Naive thymus-derived CD4-positive, alpha-beta T cell (primary cell): ENCODE data around the gene CEP85. TPM values are rescaled to one million over a fixed set of nuclear protein-coding genes. Genes with fewer than 3 reads are reported as not detected.

Experiments used
- ATAC-seq: fragments of 150-1000 bp; cut with Tn5 transposase; 2 replicates; pipeline ENCODE4 v1.10.0; 2021; ENCODE audit warnings: mild to moderate bottlenecking, moderate library complexity
- CTCF ChIA-PET: fragments of 350-600 bp; sonication (Branson Sonifier 250); formaldehyde crosslinking; loops from one replicate; lab custom pipeline; 2021; ENCODE audit warnings: antibody characterized with exemption; lab: Charles Lee
- POLR2A ChIA-PET: fragments of 350-600 bp; sonication (Branson Sonifier 250); formaldehyde crosslinking; loops from one replicate; lab custom pipeline; 2021; ENCODE audit warnings: antibody characterized with exemption, inconsistent platforms; lab: Charles Lee
- DNase-seq, 9 donors: peaks; one replicate each; pipeline versions ENCODE4 v3.0.0 to v3.0.0-alpha.2; 2020 to 2022; ENCODE audit warnings: mixed read lengths in 1 of 9
- H3K27ac ChIP-seq: one replicate; pipeline ENCODE4 v1.7.0; 2013; ENCODE audit warnings: mild to moderate bottlenecking, low read depth, low read length, moderate library complexity
- H3K27me3 ChIP-seq, 2 donors: one replicate each; pipeline ENCODE4 v1.7.0; 2013; ENCODE audit warnings: low read length in 2 of 2, mild to moderate bottlenecking in 2 of 2, moderate library complexity in 2 of 2; ENCODE audit not compliant: control insufficient read depth in 2 of 2, insufficient read depth in 2 of 2
- H3K36me3 ChIP-seq, 3 experiments: 1 replicate in 2 of 3; 2 replicates in 1 of 3; pipeline ENCODE4 v1.7.0; 2013; ENCODE audit warnings: low read length in 3 of 3, mild to moderate bottlenecking in 3 of 3, moderate library complexity in 1 of 3; ENCODE audit not compliant: insufficient read depth in 3 of 3, control insufficient read depth in 2 of 3
- H3K4me1 ChIP-seq, 2 donors: one replicate each; pipeline ENCODE4 v1.7.0; 2013; ENCODE audit warnings: low read length in 2 of 2, mild to moderate bottlenecking in 2 of 2, moderate library complexity in 1 of 2; ENCODE audit not compliant: control insufficient read depth in 2 of 2, insufficient read depth in 2 of 2
- H3K4me3 ChIP-seq: 2 replicates; pipeline ENCODE4 v1.7.0; 2013; ENCODE audit warnings: mild to moderate bottlenecking, low read length
- H3K9me3 ChIP-seq, 3 experiments: 1 replicate in 2 of 3; 2 replicates in 1 of 3; pipeline ENCODE4 v1.7.0; 2013; ENCODE audit warnings: low read length in 3 of 3; ENCODE audit not compliant: control insufficient read depth in 2 of 3
- H3K27ac Mint-ChIP-seq, 9 donors: one replicate each; pipeline ENCODE4 v1.8.0; 2020 to 2022; ENCODE audit warnings: mixed read lengths in 9 of 9, mild to moderate bottlenecking in 8 of 9, moderate library complexity in 5 of 9, inconsistent platforms in 2 of 9
- H3K27me3 Mint-ChIP-seq, 5 donors: one replicate each; pipeline ENCODE4 v1.8.0; 2021 to 2022; ENCODE audit warnings: mixed read lengths in 5 of 5, mild to moderate bottlenecking in 1 of 5
- H3K36me3 Mint-ChIP-seq, 5 donors: one replicate each; pipeline ENCODE4 v1.8.0; 2020 to 2022; ENCODE audit warnings: mixed read lengths in 5 of 5, mild to moderate bottlenecking in 3 of 5, inconsistent platforms in 1 of 5
- H3K4me1 Mint-ChIP-seq, 7 donors: one replicate each; pipeline ENCODE4 v1.8.0; 2020 to 2022; ENCODE audit warnings: mixed read lengths in 7 of 7, mild to moderate bottlenecking in 3 of 7, inconsistent platforms in 1 of 7
- H3K4me3 Mint-ChIP-seq, 10 donors: one replicate each; pipeline ENCODE4 v1.8.0; 2020 to 2022; ENCODE audit warnings: mild to moderate bottlenecking in 10 of 10, mixed read lengths in 10 of 10, moderate library complexity in 6 of 10, inconsistent platforms in 2 of 10
- H3K9me3 Mint-ChIP-seq, 11 donors: one replicate each; pipeline ENCODE4 v1.8.0; 2020 to 2022; ENCODE audit warnings: mixed read lengths in 11 of 11, mild to moderate bottlenecking in 4 of 11, inconsistent platforms in 1 of 11, moderate library complexity in 1 of 11
- intact Hi-C, 2 donors: fragments of 100-400 bp; cut with micrococcal nuclease; formaldehyde crosslinking; loops; one replicate each; pipeline ENCODE4 v1.15.1; 2023
- polyA plus RNA-seq, 2 donors: library from polyadenylated mRNA; unstranded; fragments of 300-500 nt; fragmentation: Illumina TruSeq; gene quantifications; one replicate each; pipeline ENCODE4 v1.2.3, GENCODE V29; 2021
- total RNA-seq, 6 experiments: library from RNA in 5 of 6; stranded (reverse) in 5 of 6; gene quantifications; 1 replicate in 5 of 6; 2 replicates in 1 of 6; pipeline ENCODE4 v1.2.3 and lab custom pipeline; 2021 to 2026

The CEP85 gene
- total and polyA plus RNA-seq, 7 experiments from 2014 or later, result 5.4 to 34.8 (median 18.1) TPM

GRCh38 chr1:26274801-26275425, 40.9 kb downstream of the CEP85 start:
- ATAC-seq, result peak; percentile 45
- peaks cover 4 to 42% (median 11%) of the 10 kb centered on the region in 5 donors for H3K36me3 Mint-ChIP-seq
- H3K9me3 ChIP-seq, result no peaks in the 10 kb centered on the region
- no peak overlapping the region for H3K4me3 ChIP-seq
- peaks cover 0 to 38% (median 0%) of the 10 kb centered on the region in 3 experiments for H3K36me3 ChIP-seq
- no peak overlapping the region for H3K27ac ChIP-seq
- no peak for DNase-seq
- peak overlapping the region in 5 of 9 donors; percentile 29 to 89 (median 83) for H3K27ac Mint-ChIP-seq
- no peaks in the 10 kb centered on the region for H3K27me3 ChIP-seq
- ChIA-PET CTCF (interaction anchor here (0.6 to 17.9 kb wide), 18 partner anchors 10 to 428 kb away, joined by 3 to 541 read pairs (median 5); partner anchors contain the start of genes CD52, CEP85, UBXN11 and ZNF683), POLR2A (interaction anchor here (0.7 to 26.8 kb wide), 6 partner anchors 14 to 141 kb away, joined by 3 to 1967 read pairs (median 5); partner anchors contain the start of genes CD52, CEP85 and UBXN11)
- peaks cover 41 to 43% of the 10 kb centered on the region in 2 donors for H3K4me1 ChIP-seq
- intact Hi-C loops, result loop anchor here (1.0 to 5.0 kb wide), 11 partner anchors 14 to 163 kb away; partner anchors contain the start of genes CEP85 (in 2 of the 2) and PDIK1L (in 1 of the 2)
- H3K9me3 Mint-ChIP-seq, result no peaks in the 10 kb centered on the region
- no peaks in the 10 kb centered on the region for H3K27me3 Mint-ChIP-seq
- no peak overlapping the region for H3K4me3 Mint-ChIP-seq
- H3K4me1 Mint-ChIP-seq, result peaks cover 29 to 53% (median 37%) of the 10 kb centered on the region in 7 donors

GRCh38 chr1:26275580-26276431, 41.8 kb downstream of the CEP85 start:
- peak; percentile 71 for ATAC-seq
- intact Hi-C loops, result loop anchor here (1.0 to 5.0 kb wide), 13 partner anchors 8 to 194 kb away; partner anchors contain the start of genes CEP85 (in 2 of the 2) and PDIK1L (in 1 of the 2)
- peak overlapping the region; percentile 67 to 97 (median 93) for H3K27ac Mint-ChIP-seq

GRCh38 chr1:26276432-26276838, 42.4 kb downstream of the CEP85 start:
- ATAC-seq, result no peak
- H3K36me3 ChIP-seq, result peaks cover 0 to 24% (median 4%) of the 10 kb centered on the region in 3 experiments
- intact Hi-C loops, result loop anchor here (1.0 to 5.0 kb wide), 5 partner anchors 8 to 194 kb away; partner anchors contain the start of gene PDIK1L (in 1 of the 2)
- Mint-ChIP-seq H3K27me3 (no peaks in the 10 kb centered on the region), H3K4me3 (peak overlapping the region in 8 of 10 donors; percentile 15 to 75 (median 42)), H3K36me3 (peaks cover 3 to 45% (median 13%) of the 10 kb centered on the region in 5 donors), H3K4me1 (peaks cover 36 to 62% (median 44%) of the 10 kb centered on the region in 7 donors), H3K9me3 (no peaks in the 10 kb centered on the region), H3K27ac (peak overlapping the region; percentile 67 to 97 (median 89))
- peaks cover 48 to 52% of the 10 kb centered on the region in 2 donors for H3K4me1 ChIP-seq
- ChIA-PET CTCF (interaction anchor here (0.5 to 17.9 kb wide), 18 partner anchors 9 to 162 kb away, joined by 3 to 541 read pairs (median 6); partner anchors contain the start of genes CD52, CEP85, UBXN11 and ZNF683), POLR2A (interaction anchor here (0.9 to 26.8 kb wide), 5 partner anchors 12 to 156 kb away, joined by 3 to 1967 read pairs (median 3); partner anchors contain the start of genes CD52, DHDDS and UBXN11)
- H3K27ac ChIP-seq, result peak overlapping the region; percentile 86
- no peak for DNase-seq
- H3K4me3 ChIP-seq, result peak overlapping the region; percentile 13
- no peaks in the 10 kb centered on the region for H3K27me3 ChIP-seq
- no peaks in the 10 kb centered on the region for H3K9me3 ChIP-seq

More at GRCh38 chr1:26275580-26276431, 41.8 kb downstream of the CEP85 start:
- peaks cover 0 to 29% (median 4%) of the 10 kb centered on the region in 3 experiments for H3K36me3 ChIP-seq
- H3K27ac ChIP-seq, result peak overlapping the region; percentile 86
- peaks cover 29 to 56% (median 38%) of the 10 kb centered on the region in 7 donors for H3K4me1 Mint-ChIP-seq
- H3K9me3 Mint-ChIP-seq, result no peaks in the 10 kb centered on the region
- H3K4me1 ChIP-seq, result peaks cover 41 to 46% of the 10 kb centered on the region in 2 donors
- H3K27me3 ChIP-seq, result no peaks in the 10 kb centered on the region
- H3K36me3 Mint-ChIP-seq, result peaks cover 4 to 42% (median 8%) of the 10 kb centered on the region in 5 donors
- peak; percentile 60 to 76 (median 70) for DNase-seq
- ChIA-PET CTCF (interaction anchor here (0.5 to 17.9 kb wide), 22 partner anchors 9 to 429 kb away, joined by 3 to 541 read pairs (median 4); partner anchors contain the start of genes CD52, CEP85, UBXN11 and ZNF683), POLR2A (interaction anchor here (0.9 to 26.8 kb wide), 7 partner anchors 13 to 156 kb away, joined by 3 to 1967 read pairs (median 3); partner anchors contain the start of genes CD52, DHDDS and UBXN11)
- peak overlapping the region; percentile 32 to 79 (median 52) for H3K4me3 Mint-ChIP-seq
- H3K4me3 ChIP-seq, result no peak overlapping the region
- no peaks in the 10 kb centered on the region for H3K27me3 Mint-ChIP-seq
- no peaks in the 10 kb centered on the region for H3K9me3 ChIP-seq

- ChIA-PET CTCF (interaction anchor here (0.7 to 17.9 kb wide), 10 partner anchors 8 to 163 kb away, joined by 3 to 541 read pairs (median 12); partner anchors contain the start of gene CD52), POLR2A (interaction anchor here (0.7 to 26.8 kb wide), 5 partner anchors 10 to 155 kb away, joined by 3 to 1967 read pairs (median 3); partner anchors contain the start of genes CD52, DHDDS and UBXN11)
- H3K9me3 Mint-ChIP-seq, result no peaks in the 10 kb centered on the region
- H3K4me3 ChIP-seq, result no peak overlapping the region
- DNase-seq (no peak), ATAC-seq (no peak)
- H3K36me3 Mint-ChIP-seq, result peaks cover 1 to 44% (median 8%) of the 10 kb centered on the region in 5 donors
- no peaks in the 10 kb centered on the region for H3K9me3 ChIP-seq
- H3K4me3 Mint-ChIP-seq, result peak overlapping the region in 3 of 10 donors; percentile 31 to 75 (median 56)
- H3K27ac Mint-ChIP-seq, result peak overlapping the region in 8 of 9 donors; percentile 36 to 96 (median 88)
- peaks cover 55 to 58% of the 10 kb centered on the region in 2 donors for H3K4me1 ChIP-seq
- H3K27ac ChIP-seq, result peak overlapping the region; percentile 86
- no peaks in the 10 kb centered on the region for H3K27me3 Mint-ChIP-seq
- peaks cover 41 to 68% (median 49%) of the 10 kb centered on the region in 7 donors for H3K4me1 Mint-ChIP-seq
- intact Hi-C loops, result loop anchor here (5.0 kb wide), 2 partner anchors 100 to 165 kb away; partner anchors contain the start of gene PDIK1L (in 1 of the 2)
- peaks cover 0 to 21% (median 4%) of the 10 kb centered on the region in 3 experiments for H3K36me3 ChIP-seq
- no peaks in the 10 kb centered on the region for H3K27me3 ChIP-seq
These were observed 43.3 kb downstream of the CEP85 start for GRCh38 chr1:26277261-26277661.

GRCh38 chr1:26277719-26278118, 43.7 kb downstream of the CEP85 start:
- ATAC-seq (no peak), DNase-seq (no peak)
- H3K27ac Mint-ChIP-seq, result peak overlapping the region in 6 of 9 donors; percentile 83 to 96 (median 92)
- H3K9me3 Mint-ChIP-seq, result no peaks in the 10 kb centered on the region
- intact Hi-C loops, result loop anchor here (2.0 to 5.0 kb wide), 3 partner anchors 100 to 195 kb away; partner anchors contain the start of genes HMGN2 (in 1 of the 2) and PDIK1L (in 1 of the 2)
- H3K36me3 Mint-ChIP-seq, result peaks cover 0 to 45% (median 7%) of the 10 kb centered on the region in 5 donors
- H3K9me3 ChIP-seq, result no peaks in the 10 kb centered on the region
- peak overlapping the region; percentile 86 for H3K27ac ChIP-seq
- no peaks in the 10 kb centered on the region for H3K27me3 Mint-ChIP-seq
- no peaks in the 10 kb centered on the region for H3K27me3 ChIP-seq
- no peak overlapping the region for H3K4me3 ChIP-seq
- peaks cover 0 to 23% (median 4%) of the 10 kb centered on the region in 3 experiments for H3K36me3 ChIP-seq
- peaks cover 46 to 72% (median 53%) of the 10 kb centered on the region in 7 donors for H3K4me1 Mint-ChIP-seq
- H3K4me1 ChIP-seq, result peaks cover 60 to 63% of the 10 kb centered on the region in 2 donors
- H3K4me3 Mint-ChIP-seq, result peak overlapping the region in 1 of 10 donors; percentile 51
- CTCF ChIA-PET, result interaction anchor here (0.8 to 17.9 kb wide), 7 partner anchors 7 to 140 kb away, joined by 3 to 541 read pairs (median 15); partner anchors contain the start of gene CD52
- POLR2A ChIA-PET, result interaction anchor here (0.6 to 26.8 kb wide), 5 partner anchors 10 to 156 kb away, joined by 3 to 1967 read pairs (median 6); partner anchors contain the start of genes CD52 and UBXN11
